GM12873 (cell line): ENCODE data around the gene ARHGEF19.

ENCODE experiments used
- CTCF ChIP-seq: IDR thresholded peaks from 2 replicates; pipeline ENCODE4 v1.5.1; 2012; ENCODE audit warnings: low read depth, mild to moderate bottlenecking, moderate library complexity, low read length, control low read depth; ENCODE audit not compliant: insufficient read depth; ENCODE audit errors: missing control alignments

The ARHGEF19 gene

GRCh38 chr1:16158025-16158424, 54.4 kb downstream of the ARHGEF19 start:
- TF ChIP-seq CTCF: no peak

- TF ChIP-seq CTCF: no peak
These were observed 55.5 kb downstream of the ARHGEF19 start for GRCh38 chr1:16156848-16157495.

GRCh38 chr1:16155537-16156410, 56.7 kb downstream of the ARHGEF19 start, which contains the start of gene EPHA2:
Gene EPHA2 (minus strand): TSS chr1:16156069. CDS start chr1:16155932, 137 bp downstream.
- no peak for TF ChIP-seq CTCF

GRCh38 chr1:16153999-16154673, 58.3 kb downstream of the ARHGEF19 start:
- no peak for TF ChIP-seq CTCF

- no peak for TF ChIP-seq CTCF
These were observed 59.1 kb downstream of the ARHGEF19 start for GRCh38 chr1:16153096-16153998.

GRCh38 chr1:16152481-16153087, 59.9 kb downstream of the ARHGEF19 start:
- no peak for TF ChIP-seq CTCF
